HG03520 (cell line): ENCODE results near the gene HTRA3.

Experiments
- ATAC-seq: cut with Tn5 transposase; IDR thresholded peaks from one replicate; pipeline ENCODE4 v1.9.1; 2021; ENCODE audit warnings: mild to moderate bottlenecking, moderate library complexity; ENCODE audit not compliant: unreplicated experiment

The HTRA3 gene

GRCh38 chr4:8245884-8246833 lies 23.4 kb upstream of the HTRA3 start:
- ATAC-seq, result no peak

DNA sequence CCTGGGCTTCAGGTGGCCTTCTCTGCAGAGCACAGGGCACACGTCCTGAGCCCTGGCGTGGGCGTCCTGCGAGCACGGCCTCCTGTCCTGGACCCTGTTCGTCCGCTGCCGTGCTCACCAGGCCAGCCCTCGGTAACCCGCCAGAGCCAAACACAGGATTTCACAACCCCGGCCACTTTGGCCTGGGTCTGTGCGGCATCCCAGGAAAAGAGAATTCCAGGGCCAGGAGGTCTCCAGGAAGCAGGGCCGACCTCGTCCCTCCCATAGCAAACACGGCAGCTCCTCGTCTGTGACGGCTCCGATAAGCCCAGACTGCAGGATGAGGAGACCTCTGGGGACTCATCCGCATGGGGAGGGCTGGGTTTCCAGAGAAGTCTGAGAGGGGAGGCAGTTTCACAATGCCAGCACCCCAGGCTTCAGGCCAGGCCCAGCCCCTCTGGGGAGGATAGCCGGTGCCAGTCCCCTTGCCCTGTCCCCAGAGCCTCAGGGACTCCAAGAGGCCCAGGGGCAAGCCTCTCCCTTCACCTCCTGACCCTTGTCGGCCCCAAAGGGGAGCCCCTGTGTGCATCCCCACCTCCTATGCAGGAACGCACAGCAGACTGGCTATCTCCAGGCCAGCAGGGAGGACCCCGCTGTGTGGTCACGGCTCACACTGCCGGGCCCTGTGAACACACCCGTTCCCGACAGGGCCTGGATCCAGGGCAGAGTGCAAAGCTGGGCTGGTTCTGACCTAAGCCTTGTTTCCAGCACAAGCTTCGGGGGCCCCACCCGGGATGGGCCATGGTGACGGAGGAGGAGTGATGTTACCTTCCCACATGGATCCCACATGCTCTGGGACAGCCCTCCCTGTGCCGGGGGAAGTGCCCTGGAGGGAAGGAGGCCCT lies 22.3 kb upstream of the HTRA3 start:
- no peak for ATAC-seq

- ATAC-seq, result no peak
These were observed 21.5 kb upstream of the HTRA3 start for GRCh38 chr4:8248091-8248490.

- ATAC-seq, result no peak
These were observed 19.3 kb upstream of the HTRA3 start for GRCh38 chr4:8250227-8250626.

GRCh38 chr4:8250637-8251036 lies 18.9 kb upstream of the HTRA3 start:
- ATAC-seq, result no peak

DNA sequence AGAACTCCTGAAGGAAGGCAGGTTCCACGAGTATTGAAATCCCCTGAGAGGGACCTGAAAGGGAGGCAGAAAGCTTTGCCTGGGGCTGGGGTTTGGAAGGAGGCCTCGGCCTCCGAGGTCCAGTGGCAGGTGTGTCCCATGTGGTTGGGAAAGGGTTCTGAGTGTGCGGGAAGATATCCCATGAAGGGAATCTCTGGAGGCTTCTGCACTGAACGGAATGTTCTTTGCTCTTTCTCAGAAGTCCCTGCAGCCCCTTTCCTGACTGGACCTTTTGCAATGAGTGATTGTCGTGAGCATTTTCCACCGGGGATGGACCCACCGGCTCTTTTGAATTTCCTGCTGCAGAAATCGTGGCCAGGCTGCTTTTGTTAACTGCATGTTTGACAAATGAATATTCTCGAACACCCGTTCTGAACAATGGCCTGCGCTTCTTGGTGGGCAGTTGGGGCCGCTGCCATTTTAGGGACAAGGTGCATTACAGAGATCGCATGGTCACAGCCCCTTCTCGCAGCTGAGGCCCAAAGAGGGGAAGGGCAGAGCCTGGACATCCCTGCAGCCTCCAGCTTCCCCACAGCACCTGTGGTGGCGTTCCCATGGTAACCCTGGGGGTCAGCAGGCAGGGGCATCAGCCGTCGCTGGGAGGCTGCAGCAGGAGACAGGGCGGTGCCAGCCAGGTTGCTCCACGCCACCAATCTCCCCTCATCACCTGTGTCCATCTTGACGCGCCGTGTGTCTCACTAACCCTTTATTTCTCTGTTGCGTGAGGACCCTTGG lies 18.3 kb upstream of the HTRA3 start:
- no peak for ATAC-seq

GRCh38 chr4:8252301-8253173 lies 17.0 kb upstream of the HTRA3 start:
- no peak for ATAC-seq

- no peak for ATAC-seq
These were observed 15.5 kb upstream of the HTRA3 start for GRCh38 chr4:8254076-8254475.

DNA sequence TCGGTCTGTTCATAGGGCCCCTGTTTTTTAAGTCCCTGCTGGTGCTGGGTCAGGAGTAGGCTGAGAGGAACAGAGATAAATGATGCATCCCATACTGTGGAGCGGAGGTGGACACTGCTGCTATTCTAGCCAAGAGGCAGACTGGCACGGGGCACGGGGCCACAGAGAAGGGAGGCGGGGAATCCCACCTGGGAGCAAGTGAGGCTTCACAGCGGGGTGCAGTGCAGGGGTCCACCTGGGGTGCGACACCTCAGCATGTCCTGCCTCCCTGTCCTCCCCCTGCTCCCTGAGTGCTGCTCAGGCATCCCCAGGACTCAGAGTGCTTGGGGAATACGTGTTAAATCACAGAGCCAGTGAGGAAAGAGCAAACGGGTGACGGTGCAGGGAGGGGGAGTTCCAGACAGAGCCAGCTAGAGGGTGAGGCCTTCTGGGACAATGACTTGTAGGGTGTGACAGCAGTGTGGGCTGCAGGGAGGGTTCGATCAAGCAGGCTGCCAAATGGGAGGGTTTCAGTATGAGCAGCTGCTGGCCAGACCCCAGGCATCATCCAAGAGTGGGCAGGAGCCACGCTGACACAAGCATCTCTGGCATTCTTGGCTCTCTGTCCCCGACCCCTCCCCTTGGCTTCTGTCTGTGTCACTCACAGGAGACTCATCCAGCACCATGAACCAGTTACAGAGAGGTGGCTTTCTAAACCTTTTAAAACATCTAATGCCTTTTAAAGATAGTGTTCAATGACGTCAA lies 13.7 kb upstream of the HTRA3 start:
- ATAC-seq, result no peak

GRCh38 chr4:8257854-8258253 lies 11.7 kb upstream of the HTRA3 start:
- ATAC-seq, result no peak

- no peak for ATAC-seq
These were observed 10.9 kb upstream of the HTRA3 start for GRCh38 chr4:8258552-8259212.

DNA sequence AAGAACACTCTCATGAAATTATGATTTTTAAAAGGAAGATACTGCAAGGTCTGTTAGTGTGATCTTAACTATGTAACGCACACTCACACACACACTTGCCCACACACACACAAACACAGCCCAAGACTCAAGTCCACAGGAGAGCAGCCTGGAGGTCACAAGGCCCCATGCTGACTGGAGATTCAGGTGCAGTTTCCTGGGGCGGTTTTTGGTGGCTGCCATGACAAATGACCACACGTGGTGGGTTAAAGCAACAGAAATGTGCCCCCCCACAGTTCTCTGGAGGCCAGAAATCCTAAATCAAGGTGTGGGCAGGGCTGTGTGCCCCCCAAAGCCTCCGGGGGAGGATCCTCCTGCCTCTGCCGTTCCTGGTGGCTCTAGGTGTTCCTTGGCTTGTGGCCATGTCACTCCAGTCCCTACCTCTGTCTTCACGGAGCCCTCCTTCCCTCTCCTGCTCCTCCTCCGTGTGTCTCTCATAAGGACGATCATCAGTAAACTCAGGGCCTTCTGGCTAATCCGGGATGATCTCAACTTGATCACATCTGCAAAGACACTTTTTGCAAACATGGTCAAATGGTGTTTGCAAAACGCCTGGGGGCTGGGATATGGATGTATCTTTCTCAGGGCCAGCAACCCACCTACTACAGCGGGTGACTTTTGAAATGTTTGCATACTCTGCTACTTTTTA lies 9.7 kb upstream of the HTRA3 start:
- ATAC-seq, result no peak

- no peak for ATAC-seq
These were observed 8.9 kb upstream of the HTRA3 start for GRCh38 chr4:8260656-8261111.

DNA sequence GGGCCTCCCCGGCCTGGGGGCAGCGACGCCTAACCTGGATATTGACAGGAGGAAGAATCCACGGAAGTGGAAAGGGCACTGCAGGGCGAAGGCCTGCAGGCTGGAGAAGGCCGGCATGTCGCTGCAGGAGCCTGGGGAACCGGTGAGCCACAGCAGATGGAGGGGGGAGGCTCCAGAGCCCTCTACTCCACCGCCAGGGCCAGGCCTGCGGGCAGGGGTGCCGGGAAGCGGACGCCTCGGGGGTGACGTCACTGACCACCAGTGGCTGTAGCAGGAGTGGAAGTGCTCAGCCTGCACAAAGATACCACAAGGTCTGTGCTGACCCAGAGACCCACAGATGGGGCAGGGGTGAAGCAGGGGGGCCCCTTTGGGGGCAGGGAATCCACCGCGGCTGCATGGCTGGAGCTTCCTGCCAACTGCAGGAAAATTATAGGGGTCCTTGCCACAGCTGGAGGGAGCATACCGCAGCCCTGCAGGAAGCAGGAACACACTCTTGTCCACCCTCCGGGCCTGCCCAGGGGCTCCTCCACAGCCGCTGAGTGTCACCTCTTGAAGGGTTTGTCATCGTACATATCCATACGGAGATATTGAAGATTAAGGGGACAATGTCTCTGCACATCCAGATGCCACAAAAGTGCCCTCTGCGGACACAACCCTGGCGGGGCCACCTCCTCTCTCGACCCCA lies 7.6 kb upstream of the HTRA3 start:
- no peak for ATAC-seq

DNA sequence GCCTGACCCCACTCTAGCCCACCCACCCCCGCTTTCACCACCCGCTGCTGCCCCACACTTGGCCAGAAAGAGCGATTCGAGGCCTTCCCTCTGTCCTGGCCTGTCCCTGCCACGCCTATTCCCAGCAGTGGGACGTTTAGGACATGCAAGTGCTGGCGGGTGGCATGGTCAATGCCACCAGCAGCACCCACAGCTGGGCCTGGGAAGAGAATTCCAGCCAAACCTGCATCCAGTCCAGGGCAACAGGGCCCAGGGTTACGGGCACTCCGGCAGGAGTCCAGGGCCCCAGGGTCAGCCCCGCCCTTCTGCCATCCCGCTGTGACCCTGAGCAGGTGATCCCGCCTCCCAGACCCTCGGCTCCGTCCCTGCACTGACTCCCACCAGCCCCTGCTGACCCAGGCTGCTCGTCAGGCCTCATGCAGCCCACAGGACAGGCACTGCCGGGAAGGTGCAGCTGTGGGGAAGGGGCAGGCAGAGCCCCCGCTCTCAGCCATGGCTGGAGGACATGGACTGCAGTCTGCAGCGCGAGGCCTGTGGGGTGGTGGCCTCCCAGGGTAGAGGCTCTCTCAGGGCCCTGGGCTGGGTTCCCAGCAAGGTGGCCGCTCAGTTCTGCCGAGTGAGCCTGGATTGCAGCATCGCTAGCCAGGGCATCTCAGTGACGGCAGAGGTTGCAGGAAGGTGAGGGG lies 6.8 kb upstream of the HTRA3 start:
- no peak for ATAC-seq

- no peak for ATAC-seq
These were observed 6.2 kb upstream of the HTRA3 start for GRCh38 chr4:8263397-8263796.

DNA sequence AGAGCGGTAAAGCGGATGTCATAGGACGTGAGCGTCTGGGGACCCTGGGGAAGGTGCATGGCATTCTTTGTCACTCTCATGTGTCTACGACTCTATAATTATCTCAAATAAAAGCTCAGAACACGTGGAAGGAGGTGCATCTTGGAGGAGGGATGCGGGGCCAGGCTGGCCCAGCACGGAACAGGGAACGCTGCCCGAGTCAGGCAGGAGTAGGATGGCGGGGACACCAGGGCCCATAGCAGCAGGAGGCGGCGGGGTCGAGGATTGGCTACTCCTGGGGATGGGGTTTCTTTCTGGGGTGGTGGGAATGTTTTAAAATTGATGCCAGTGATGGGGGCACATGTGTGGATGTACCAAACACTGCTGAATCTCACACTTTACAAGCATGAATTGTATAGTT lies 5.4 kb upstream of the HTRA3 start:
- ATAC-seq, result no peak
